Skeletal muscle tissue (tissue), 4 donors: ENCODE data around the gene ASPA. TPM values are rescaled to one million over a fixed set of nuclear protein-coding genes. Genes with fewer than 3 reads are reported as not detected.

Source experiments
- H3K27ac ChIP-seq: one replicate; pipeline ENCODE4 v1.7.0; 2013; ENCODE audit warnings: mild to moderate bottlenecking, low read depth, low read length, inconsistent platforms
- H3K27me3 ChIP-seq, 3 donors: one replicate each; pipeline ENCODE4 v1.7.0; 2013; ENCODE audit warnings: low read length in 3 of 3; ENCODE audit not compliant: control insufficient read depth in 3 of 3, insufficient read depth in 3 of 3
- H3K36me3 ChIP-seq, 3 donors: one replicate each; pipeline ENCODE4 v1.7.0; 2013; ENCODE audit warnings: low read length in 3 of 3; ENCODE audit not compliant: control insufficient read depth in 3 of 3, insufficient read depth in 3 of 3
- H3K4me1 ChIP-seq, 3 donors: one replicate each; pipeline ENCODE4 v1.7.0; 2013; ENCODE audit warnings: low read length in 3 of 3, mild to moderate bottlenecking in 3 of 3; ENCODE audit not compliant: control insufficient read depth in 3 of 3, insufficient read depth in 3 of 3
- H3K4me3 ChIP-seq, 3 donors: one replicate each; pipeline ENCODE4 v1.7.0; 2013; ENCODE audit warnings: low read length in 3 of 3
- H3K9ac ChIP-seq, 3 donors: one replicate each; pipeline ENCODE4 v1.7.0; 2013; ENCODE audit warnings: low read length in 3 of 3, mild to moderate bottlenecking in 3 of 3, moderate library complexity in 2 of 3, low read depth in 1 of 3
- H3K9me3 ChIP-seq, 3 donors: one replicate each; pipeline ENCODE4 v1.7.0; 2013; ENCODE audit warnings: low read length in 3 of 3; ENCODE audit not compliant: control insufficient read depth in 3 of 3
- total RNA-seq: library from RNA; depleted of rRNA; stranded (reverse); fragments of >200 nt; gene quantifications from one replicate; pipeline ENCODE4 v1.2.3, GENCODE V29; 2014
- donor health status: Osteomylitis.

Gene ASPA
- total RNA-seq, 1 donor from 2014 or later, result 1.6 TPM

DNA sequence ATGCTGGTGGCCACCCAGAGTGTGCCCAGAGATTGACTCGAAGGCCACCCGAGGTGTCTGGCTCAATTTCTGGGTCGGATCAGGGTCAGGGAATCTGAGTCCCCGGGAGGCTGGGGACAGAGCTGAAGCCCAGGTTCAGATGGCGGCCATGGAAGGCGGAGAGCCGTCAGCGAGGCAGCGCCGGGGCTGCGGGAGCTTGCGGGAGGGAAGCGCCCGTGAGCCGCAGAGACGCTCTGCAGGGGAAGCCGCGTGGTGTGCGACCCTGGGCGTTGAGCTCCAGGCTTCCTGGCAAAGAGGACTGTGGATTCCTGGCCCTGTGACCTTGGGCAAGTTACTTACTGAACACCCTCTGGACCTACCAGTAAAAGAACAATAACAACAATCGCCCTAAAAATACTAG, 3.7 kb upstream of the ASPA start:
- no peaks in the 10 kb centered on the region for H3K36me3 ChIP-seq
- no peaks in the 10 kb centered on the region for H3K27me3 ChIP-seq
- H3K9me3 ChIP-seq, result no peaks in the 10 kb centered on the region
- H3K4me3 ChIP-seq, result no peak overlapping the region
- H3K4me1 ChIP-seq, result peaks cover 0 to 3% (median 0%) of the 10 kb centered on the region in 3 donors
- no peak overlapping the region for H3K9ac ChIP-seq
- no peak overlapping the region for H3K27ac ChIP-seq

DNA sequence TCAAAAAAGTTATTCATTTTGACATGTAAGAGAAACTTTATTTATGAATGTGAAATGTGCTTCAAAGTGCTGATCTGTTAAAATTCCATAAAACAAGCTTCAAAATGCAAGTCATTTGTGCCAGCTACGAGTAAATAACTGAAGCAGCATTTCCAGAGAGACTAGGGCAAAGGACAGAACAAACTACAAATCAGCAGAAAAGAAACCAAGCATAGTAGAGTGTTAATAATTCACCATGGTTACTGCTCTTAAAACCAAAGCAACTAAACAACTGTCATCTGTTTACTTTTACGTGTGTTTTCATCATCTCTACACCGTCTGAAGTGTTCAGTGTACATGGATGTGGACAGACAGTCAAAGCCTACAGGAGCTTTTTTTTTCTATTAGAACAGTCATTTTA, 1.6 kb upstream of the ASPA start:
- Histone ChIP-seq H3K9me3 (no peaks in the 10 kb centered on the region), H3K9ac (no peak overlapping the region), H3K4me3 (no peak overlapping the region), H3K4me1 (peaks cover 0 to 3% (median 0%) of the 10 kb centered on the region in 3 donors), H3K27ac (peak overlapping the region; percentile 69), H3K36me3 (no peaks in the 10 kb centered on the region), H3K27me3 (no peaks in the 10 kb centered on the region)

DNA sequence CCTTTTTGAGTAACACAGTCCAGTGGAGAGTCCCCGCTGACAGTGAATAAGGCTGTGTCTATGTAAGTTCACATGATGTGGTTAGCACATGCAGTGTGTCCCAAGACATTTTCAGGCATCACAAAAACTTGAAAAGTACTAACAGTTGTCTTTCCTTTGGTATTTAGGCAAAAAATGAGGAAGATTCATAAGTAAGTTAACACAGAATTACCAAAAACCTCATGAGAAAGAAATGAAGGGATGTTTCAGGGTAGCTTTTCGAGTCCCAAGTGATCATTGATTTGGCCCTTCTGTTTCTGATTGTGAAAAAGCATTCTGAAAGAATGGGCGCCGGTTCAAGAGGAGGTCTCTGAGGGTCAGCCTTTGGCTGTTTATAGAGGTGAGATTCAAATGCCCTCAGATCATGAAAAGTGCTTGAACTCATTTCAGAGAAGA, 529 bp upstream of the ASPA start:
- peak overlapping the region in 1 of 3 donors; percentile 92 for H3K4me3 ChIP-seq
- peaks cover 0 to 3% (median 0%) of the 10 kb centered on the region in 3 donors for H3K4me1 ChIP-seq
- H3K9me3 ChIP-seq, result no peaks in the 10 kb centered on the region
- H3K27me3 ChIP-seq, result no peaks in the 10 kb centered on the region
- peak overlapping the region in 1 of 3 donors; percentile 68 for H3K9ac ChIP-seq
- peak overlapping the region; percentile 69 for H3K27ac ChIP-seq
- H3K36me3 ChIP-seq, result no peaks in the 10 kb centered on the region

DNA sequence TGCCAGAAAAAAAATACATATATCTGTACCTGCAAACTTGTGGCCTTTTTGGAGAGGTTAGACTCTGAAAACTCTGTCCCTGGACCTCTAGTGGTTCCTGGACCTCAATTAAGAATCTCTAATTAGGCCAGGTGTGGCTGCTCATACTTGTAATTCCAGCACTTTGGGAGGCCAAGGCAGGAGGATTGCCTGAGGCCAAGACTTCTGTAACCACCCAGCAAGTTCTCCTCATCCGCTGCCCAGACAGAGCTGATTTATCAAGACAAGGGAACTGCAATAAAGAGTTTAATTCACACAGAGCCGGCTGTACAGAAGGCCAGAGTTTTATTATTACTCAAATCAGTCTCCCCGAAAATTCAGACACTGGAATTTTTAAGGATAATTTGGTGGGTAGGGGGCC, 4.2 kb downstream of the ASPA start:
- Histone ChIP-seq H3K36me3 (peaks cover 0 to 5% (median 0%) of the 10 kb centered on the region in 3 donors), H3K4me3 (no peak overlapping the region), H3K27ac (no peak overlapping the region), H3K9ac (no peak overlapping the region), H3K4me1 (peaks cover 0 to 3% (median 0%) of the 10 kb centered on the region in 3 donors), H3K27me3 (no peaks in the 10 kb centered on the region), H3K9me3 (no peaks in the 10 kb centered on the region)

DNA sequence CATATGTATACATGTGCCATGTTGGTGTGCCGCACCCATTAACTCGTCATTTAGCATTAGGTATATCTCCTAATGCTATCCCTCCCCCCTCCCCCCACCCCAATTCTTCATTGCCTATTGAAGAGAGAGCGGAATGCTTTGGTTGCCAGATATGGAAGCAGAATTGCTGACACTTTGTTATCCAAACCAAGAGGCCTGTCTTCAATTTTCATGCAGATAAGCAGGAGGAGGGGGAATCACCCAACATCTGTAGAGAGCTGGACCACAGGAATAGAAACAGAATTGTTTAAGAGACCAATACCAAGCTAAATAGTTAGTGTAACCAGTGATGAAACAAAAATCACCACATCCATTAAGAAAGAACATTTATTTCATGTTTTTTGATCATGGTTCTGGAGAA, 7.1 kb downstream of the ASPA start:
- Histone ChIP-seq H3K9me3 (no peaks in the 10 kb centered on the region), H3K9ac (no peak overlapping the region), H3K4me1 (no peaks in the 10 kb centered on the region), H3K27ac (no peak overlapping the region), H3K27me3 (no peaks in the 10 kb centered on the region), H3K4me3 (no peak overlapping the region), H3K36me3 (peaks cover 0 to 5% (median 0%) of the 10 kb centered on the region in 3 donors)

DNA sequence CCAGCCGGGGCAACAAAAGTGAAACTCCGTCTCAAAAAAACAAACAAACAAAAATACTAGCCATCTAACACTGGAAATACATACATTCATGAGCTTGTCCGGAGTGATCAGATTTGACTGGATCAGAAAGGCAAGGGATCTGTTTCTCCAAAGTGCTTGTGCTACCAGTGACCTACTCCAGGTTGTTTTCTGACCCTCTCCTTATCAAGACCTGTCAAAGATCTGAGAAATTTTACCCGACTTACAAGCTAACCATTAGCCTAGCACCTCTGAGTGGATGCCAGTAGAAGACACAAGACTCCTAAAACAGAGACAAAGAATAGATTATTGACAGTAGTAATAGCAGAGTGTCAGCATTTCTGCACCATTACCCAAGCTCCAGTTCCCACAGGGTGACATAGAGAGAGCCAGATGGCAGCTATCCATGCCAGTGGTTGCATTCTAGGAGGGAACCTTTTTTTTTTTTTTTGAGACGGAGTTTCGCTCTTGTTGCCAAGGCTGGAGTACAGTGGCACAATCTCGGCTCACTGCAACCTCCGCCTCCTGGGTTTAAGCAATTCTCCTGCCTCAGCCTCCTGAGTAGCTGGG, 9.8 kb downstream of the ASPA start:
- Histone ChIP-seq H3K27me3 (no peaks in the 10 kb centered on the region), H3K4me3 (no peak overlapping the region), H3K9ac (no peak overlapping the region), H3K9me3 (no peaks in the 10 kb centered on the region), H3K4me1 (no peaks in the 10 kb centered on the region), H3K27ac (no peak overlapping the region), H3K36me3 (peaks cover 2 to 12% (median 3%) of the 10 kb centered on the region in 3 donors)

DNA sequence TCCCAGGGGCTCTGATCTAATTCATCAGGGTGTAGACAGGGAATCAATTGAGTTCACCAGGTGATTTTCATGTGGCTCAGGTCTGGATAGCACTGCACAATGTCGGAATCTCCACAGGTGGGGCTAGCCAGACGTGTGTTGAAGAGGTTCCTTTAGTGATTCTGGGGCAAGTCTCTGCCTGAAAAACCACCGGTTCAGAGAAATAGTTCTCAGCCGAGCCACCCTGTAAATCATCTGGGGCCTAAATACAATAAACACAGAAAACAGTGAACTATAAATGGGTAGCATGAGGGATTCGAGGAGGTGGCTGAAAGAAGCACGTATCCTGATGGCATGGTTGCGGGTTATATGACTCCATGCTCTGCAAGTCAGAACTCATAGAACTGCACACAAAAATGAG, 21.3 kb downstream of the ASPA start:
- Histone ChIP-seq H3K4me3 (no peak overlapping the region), H3K4me1 (no peaks in the 10 kb centered on the region), H3K27ac (no peak overlapping the region), H3K9me3 (peaks cover 0 to 2% (median 0%) of the 10 kb centered on the region in 3 donors), H3K9ac (no peak overlapping the region), H3K27me3 (no peaks in the 10 kb centered on the region), H3K36me3 (peaks cover 0 to 5% (median 4%) of the 10 kb centered on the region in 3 donors)

DNA sequence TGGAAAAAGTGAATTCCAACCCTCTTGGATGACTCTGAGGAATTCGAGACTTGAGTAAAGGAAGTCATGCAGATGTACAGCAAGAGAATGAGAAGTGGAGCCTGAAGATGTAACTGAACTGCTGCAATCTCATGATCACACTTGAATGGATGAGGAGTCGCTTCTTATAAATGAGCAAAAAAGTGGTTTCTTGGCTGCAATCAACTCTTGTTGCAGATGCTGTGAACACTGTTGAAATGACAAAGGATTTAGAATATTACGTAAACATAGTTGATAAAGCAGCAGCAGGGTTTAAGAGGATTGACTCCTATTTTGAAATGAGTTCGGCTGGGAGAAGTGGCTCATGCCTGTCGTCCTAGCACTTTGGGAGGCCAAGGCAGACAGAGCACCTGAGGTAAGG, 25.5 kb downstream of the ASPA start:
- Histone ChIP-seq H3K36me3 (peaks cover 0 to 1% (median 0%) of the 10 kb centered on the region in 3 donors), H3K9ac (no peak overlapping the region), H3K4me3 (no peak overlapping the region), H3K9me3 (no peaks in the 10 kb centered on the region), H3K27me3 (no peaks in the 10 kb centered on the region), H3K4me1 (no peaks in the 10 kb centered on the region), H3K27ac (no peak overlapping the region)

DNA sequence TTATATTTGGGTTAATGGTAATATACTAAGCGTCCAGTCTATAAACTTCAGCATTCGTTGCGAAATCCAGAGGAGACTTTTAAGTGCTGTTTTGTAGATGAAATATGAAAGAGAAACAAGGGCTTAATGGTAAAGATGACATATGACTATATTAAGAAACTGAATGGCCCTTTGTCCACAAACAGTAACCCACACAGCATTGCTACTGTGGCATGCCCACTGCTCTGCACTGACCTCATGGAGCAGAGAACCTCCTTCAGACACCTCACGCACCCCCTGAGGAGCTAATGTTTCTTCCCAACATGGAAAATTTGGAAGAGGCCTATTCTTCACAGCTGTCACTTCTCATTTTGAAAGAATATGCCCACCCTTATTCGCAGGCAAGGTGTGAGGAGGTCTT, 26.7 kb downstream of the ASPA start:
- H3K4me3 ChIP-seq, result no peak overlapping the region
- no peaks in the 10 kb centered on the region for H3K27me3 ChIP-seq
- no peak overlapping the region for H3K27ac ChIP-seq
- no peaks in the 10 kb centered on the region for H3K9me3 ChIP-seq
- no peaks in the 10 kb centered on the region for H3K4me1 ChIP-seq
- H3K9ac ChIP-seq, result no peak overlapping the region
- H3K36me3 ChIP-seq, result peaks cover 0 to 1% (median 0%) of the 10 kb centered on the region in 3 donors

DNA sequence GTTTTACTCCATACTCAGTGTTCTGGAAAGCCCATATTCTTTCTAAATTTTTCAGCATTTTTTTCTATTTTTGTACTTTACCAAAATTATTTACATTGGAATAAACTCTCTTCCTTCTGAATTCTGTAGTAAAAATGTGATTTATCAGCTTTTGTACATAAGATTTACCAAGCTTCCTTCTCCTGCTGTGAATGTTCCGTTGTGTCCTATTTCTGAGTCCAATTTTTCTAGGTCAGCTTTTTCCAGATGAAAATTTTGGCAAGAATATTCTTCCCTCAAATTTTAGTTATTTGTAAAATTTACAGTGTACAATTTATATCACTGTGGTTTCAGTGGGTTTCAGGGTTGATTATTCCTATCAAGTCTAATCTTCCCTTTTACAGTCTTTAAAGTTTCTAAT, 27.5 kb downstream of the ASPA start:
- no peak overlapping the region for H3K27ac ChIP-seq
- no peaks in the 10 kb centered on the region for H3K27me3 ChIP-seq
- H3K9me3 ChIP-seq, result no peaks in the 10 kb centered on the region
- H3K9ac ChIP-seq, result no peak overlapping the region
- H3K4me3 ChIP-seq, result no peak overlapping the region
- H3K4me1 ChIP-seq, result no peaks in the 10 kb centered on the region
- peaks cover 0 to 1% (median 0%) of the 10 kb centered on the region in 3 donors for H3K36me3 ChIP-seq
